PC-9 (cell line): Measurements from ENCODE around the gene TRABD2A.

Source experiments
- CTCF ChIP-seq: fragments of 200-600 bp; sonication (generic); conservative IDR thresholded peaks from 2 replicates; pipeline ENCODE4 v1.6.1; 2017; ENCODE audit warnings: mixed run types, antibody characterized with exemption, mild to moderate bottlenecking, moderate library complexity
- EZH2 ChIP-seq: fragments of 200-600 bp; sonication (generic); IDR thresholded peaks from 2 replicates; pipeline ENCODE4 v1.8.0; 2017; ENCODE audit warnings: antibody characterized with exemption, low read depth

DNA sequence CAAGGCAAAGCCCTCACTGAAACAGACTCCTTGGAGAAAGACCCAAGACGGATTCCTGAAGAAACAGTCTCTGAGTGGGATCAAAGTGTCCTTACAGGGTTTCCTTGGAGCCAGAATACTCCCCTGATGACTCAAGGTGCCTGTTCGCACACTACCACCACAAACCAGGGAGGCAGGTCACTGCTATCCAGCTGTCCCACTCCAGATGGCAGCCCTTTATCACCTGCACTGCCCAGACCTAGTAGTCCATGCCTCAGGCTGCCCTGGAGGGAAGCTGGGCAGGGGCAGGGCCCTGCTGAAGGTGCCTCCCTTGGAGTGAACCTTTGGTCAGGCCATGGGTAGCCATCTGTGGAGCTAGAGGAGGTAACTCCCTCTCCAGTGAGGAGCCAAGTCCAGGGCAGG lies 34.1 kb downstream of the TRABD2A start:
- TF ChIP-seq EZH2: no peak
- no peak for TF ChIP-seq CTCF
